Kidney glomerular epithelial cell (primary cell): ENCODE results near the gene HPS1.

Experiments used
- DNase-seq: peaks from one replicate; lab custom pipeline; 2025; lab: John Stamatoyannopoulos, UW

The HPS1 gene

DNA sequence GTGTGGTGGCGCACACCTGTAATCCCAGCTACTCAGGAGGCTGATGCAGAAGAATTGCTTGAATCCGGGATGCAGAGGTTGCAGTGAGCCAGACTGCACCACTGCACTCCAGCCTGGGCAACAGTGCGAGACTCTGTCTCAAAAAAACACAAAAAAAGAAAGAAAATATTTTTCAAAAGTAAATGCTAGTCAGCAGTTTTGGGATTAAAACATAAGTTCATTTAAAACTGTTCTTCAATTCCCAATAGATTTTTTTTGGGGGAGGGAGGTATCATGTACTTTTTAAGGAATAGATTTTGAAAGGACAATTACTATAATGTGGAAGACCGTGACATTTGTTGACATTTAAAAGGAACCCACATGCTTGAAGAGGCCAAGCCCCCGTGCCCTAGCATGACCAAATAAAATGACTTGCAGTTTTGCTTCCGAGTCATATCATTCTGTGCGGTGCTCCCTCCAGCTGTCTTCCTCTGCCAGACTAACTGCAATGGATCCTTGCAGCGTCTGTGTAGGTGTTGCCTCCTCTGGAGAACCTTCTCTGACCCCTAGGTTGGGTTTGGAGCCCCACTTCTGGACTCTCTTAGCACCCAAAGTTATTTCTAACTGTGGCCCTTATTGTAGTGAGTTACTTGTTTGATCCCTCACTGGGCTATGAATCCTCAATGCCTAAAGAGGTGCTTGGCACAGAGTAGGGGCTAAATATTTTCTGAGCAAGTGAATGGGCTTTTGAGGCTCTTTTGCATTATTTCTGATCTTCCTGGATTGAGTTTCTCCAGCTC, 17.4 kb upstream of the HPS1 start:
- no peak for DNase-seq

DNA sequence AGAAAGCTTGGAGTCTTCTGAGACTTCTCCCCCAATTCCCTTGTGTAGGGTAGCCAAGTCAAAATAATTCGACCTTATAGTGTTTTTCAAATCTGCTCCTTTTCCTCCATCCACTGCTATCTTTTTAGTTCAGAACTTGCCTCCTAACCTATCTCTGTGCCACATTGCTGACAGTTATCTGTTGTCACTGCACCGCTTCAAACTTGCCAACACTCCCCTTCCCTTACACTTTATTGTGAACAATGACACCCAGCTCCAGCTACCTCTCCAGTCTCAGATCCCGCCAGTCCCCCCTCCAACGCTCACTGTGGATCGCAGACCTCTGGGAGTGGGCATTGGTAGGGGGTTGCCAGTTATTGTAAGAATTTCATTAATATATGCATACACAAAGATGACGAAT, 16.3 kb upstream of the HPS1 start:
- no peak for DNase-seq

DNA sequence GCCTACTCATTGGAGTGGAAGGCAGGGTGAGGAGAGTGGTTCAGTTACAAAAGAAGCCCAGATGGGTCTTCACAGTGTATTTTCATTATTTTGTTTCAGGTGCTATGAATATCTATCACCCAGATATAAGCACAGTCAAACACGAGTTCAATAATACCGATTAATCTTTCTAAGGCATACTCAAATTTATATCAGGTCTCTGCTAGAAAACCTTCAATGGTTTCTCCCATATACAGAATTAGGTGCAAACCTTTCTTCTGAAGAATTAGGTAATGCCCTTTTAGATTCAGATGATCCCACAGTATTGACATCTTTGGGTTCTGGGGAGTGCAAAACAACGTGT, 14.7 kb upstream of the HPS1 start:
- no peak for DNase-seq

DNA sequence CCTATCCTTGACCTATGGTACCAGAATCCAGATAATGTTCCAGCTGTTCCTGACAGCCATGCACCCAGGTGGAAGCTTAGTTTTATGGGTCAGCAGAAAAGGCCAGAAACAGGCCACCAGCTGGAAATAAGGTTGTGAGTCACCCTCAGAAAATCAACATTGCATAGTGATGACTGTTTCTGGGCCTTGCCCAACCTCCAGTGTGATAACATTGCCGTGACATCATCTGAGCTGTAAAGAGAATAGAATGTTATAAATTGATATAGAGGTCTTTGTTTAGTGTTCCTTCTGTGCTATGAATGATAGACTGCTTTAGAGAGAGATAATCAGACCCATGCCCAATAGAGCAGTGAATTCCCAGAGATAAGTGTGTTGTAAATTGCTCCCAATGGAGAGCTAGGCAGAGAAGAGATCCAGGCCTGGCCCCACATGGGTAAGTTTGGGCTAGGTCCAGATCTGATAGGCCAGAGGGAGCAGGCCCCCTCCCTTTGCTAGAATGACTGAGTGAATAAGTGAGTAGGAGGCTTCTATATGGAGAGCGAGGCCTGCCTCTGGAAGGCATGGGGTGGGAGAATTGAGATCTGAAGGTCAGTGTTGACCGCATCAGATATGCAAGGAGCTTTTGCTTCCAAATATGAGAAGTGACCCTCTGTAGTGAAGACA, 14.2 kb upstream of the HPS1 start:
- peak; percentile 92 for DNase-seq

DNA sequence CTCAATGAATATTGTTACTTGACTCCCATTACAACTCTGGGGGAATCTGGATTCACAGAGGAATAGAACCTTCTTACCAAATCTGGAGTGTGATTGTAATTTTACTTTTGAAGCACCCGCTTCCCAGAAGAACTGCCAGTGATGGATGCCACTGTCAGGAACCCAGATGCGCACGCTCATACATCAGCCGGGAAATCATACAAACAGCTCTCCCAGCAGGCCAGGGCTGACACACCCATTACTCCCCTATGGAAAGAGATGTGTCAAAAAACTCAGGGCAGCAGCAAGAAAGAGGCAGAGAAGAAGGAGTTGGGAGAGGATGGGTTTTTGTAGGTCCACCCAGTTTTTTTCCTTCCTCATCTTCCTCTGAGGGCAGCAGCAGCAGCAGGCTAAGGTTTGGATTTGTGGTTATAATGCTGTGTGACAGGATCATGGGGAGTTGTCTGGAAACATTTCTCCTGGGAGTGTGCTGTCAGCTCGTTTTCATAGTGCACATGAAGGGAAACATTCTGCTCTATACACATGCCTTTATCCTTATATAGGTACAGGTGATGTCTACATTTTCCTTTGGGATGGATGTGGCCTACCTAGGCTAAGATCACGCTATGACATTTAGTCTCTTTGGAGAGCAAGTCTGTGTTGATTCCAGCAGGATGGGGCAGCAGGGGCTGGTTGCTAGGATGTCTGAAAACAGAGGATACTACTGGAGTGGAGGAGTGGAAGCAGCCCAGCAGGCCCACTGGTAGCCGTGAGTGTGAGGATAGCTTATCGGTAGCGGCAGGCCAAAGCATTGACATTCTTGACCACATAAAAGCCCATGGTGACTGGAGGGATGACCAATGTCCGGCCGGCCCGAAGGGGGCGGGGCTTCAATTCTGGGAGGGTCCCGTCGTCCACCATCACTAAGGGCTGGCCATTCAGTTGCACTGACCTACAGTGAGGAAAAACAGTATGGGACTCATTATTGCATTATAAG, 12.4 kb upstream of the HPS1 start:
- no peak for DNase-seq

DNA sequence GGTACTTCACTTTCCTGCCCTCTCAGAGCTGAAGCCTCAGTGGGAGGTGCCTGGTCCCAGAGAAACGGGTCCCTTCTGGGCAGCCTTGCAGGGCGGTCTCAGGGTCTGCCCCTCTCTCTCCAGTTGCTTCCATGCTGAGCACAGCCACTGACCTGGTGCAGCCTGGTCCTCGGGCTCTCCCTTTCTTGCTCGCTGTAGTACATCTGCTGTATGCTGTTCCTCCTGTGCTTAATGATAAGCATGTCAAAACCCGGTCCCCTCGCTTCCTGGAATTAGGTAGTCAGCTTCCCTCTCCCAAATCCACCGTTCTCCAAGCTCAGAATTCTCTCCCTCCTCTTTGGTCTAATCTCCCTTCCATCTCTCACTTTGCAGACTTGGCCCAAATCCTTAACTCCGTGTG, 11.0 kb upstream of the HPS1 start:
- DNase-seq, result no peak

DNA sequence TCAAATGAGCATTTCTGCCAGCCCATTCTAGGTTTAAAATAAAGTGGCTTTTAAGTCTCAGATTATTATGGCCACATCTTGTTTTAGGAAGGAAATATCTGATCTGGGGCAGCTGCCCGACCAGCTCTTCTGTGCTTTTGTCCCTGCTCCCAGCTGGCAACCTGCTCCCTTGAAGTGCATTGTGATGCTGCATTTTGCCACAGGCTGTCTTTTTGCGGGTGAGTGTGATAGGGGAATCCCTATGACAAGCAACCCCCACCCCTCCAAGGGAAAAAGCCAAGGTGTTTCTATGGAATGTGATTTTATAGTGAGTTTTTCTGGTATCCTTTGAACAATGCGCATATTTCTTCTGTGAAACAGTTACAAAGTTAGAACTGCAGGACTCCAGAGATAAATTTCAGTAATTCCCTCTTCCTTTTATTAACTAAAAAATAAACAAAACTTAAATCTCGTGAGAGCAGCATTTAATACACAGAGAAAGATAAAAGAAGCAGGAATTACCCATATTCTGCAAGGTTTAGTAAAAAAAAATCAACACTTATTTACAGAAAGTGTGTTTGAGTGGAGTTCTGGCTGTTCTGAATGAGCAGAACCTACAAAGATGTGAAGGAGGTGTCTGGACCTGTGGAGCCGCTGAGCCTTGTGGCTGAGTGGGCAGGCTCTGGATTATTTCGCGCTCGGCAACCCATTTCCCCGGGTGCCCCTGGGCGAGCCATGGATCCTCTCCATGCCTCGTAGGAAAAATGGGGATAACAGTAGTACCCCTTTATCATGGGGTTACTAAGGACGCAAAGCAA, 10.1 kb upstream of the HPS1 start:
- DNase-seq, result no peak

DNA sequence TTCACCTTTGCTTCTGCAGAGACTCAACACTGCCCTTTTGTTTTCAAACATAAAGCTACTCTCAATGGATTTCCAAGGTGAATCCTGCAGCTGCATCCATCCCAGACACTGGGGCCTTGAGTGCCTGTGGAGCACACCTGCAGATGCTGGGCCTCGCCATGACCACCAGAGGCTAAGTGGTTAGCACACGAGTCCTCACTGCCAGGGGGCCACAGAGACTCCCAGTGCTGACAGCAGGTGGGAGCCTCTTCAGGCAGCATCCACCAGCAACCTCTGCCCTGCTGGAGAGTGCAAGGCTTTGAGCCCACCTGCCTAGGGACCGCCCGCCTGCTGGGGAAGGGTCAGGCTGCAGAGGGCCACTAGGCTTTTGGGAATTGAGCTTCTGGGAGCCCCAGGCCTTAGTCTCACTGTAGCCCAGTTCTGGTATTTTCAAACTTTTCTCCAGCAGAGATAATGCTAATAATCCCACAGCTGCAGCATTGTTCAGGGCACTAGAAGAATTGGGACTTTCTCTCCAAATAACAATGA, 9.4 kb upstream of the HPS1 start:
- no peak for DNase-seq

DNA sequence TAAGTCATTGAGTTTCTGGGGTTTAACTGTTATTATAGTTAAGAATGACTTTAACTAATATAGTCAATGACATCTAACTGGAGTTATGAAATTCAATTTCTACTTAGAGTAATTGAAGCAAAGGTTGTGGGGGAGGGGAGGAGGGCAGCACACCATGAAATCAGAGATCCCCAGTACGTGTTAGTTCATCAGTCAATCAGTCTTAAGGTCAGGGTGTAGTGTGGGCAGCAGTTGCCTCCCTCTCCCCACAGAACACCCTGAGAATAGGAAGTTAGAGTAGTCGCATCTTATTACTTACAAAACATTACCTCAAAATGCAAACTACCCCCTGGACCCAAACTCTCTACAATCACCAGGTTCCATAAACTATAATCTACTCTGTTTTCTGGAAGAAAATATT, 7.0 kb upstream of the HPS1 start:
- DNase-seq, result no peak

DNA sequence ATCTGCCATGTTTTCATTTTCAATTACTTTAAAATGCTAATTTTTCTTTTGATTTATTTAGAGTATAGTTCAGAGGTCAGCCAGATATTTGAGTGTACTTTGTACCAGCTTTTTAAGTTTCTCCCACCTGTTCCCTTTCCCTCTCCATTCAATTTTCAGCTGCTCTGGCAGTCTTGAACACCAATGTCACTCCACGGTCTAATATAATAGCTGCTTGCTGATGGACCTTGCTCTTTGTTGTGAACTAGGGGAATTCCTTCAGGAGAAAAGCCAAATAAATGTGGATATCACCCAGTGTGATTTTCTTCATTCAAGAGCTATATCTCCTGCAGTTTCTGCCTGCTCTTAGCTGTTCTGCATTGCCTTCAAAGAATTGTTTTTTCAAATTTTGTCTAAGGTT, 3.9 kb upstream of the HPS1 start:
- DNase-seq, result no peak

DNA sequence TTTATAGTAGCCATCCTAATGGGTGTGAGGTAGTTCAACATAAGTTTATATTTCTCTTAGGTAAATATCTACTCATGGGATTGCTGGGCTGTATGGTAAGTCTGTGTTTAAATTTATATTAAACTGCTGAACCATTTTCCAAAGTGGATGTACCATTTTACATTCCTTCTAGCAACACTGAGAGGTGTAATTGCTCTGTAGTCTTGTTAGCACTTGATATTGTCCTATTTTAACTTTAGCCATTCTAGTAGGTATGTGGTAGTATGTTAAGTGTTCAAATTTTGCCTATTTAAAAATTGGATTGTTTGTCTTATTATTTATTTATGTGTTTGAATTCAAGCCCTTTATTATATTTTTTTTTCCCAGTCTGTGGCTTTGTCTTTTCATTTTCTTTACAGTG, 2.6 kb upstream of the HPS1 start:
- no peak for DNase-seq

DNA sequence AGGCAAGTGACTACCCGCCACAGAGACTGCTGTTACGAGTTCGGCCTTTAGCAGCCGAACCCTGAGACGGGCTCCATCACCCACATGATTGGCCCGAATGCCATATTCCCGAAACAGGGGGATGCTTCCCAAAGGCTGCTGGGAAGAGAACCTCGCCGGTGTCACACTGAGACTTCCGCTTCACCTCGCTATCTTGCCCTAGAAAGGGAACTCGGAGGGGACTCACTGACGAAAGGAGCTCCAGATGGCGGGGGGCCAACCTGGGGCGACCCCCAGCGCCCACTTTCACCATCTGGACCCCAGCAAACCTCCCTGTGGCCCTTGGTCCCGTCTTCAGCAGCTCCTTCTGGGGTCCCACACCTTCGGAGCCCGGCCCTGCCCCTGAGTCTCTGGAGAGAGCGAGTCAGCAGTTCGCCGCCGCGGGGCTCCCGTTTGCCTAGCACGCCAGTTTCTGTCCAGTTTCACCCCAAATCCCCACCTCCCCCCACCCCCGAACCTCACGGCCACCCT, 529 bp downstream of the HPS1 start:
- no peak for DNase-seq

DNA sequence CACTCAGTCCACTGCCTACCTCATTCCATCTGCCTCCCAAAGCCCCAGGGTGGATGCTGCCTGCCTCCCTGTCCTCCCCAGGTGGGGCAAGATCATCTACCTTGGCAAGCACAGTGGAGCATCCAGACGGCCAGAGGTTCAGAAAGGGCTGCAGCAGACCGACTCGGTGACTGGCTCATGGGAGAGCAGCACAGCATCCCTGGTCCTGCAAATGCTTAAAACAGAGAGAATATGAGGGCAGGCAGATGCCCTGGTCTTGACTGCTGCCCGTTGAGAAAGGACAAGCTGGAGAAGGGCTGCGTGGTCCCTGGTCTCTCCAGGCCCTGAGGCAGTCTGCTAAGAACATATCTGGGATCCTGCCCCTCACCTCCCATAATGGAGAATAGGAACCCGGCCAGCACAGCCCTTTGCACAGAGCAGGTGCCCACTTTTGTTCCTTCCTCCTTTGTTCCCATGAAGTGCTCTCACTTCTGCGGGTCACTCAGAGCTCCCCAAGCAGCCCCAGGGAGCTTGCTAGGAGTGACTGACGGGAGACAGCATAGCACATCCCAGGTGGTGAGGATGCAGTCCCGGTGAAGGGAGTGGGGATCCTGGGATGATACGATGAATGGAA, 1.4 kb downstream of the HPS1 start:
- DNase-seq, result no peak

DNA sequence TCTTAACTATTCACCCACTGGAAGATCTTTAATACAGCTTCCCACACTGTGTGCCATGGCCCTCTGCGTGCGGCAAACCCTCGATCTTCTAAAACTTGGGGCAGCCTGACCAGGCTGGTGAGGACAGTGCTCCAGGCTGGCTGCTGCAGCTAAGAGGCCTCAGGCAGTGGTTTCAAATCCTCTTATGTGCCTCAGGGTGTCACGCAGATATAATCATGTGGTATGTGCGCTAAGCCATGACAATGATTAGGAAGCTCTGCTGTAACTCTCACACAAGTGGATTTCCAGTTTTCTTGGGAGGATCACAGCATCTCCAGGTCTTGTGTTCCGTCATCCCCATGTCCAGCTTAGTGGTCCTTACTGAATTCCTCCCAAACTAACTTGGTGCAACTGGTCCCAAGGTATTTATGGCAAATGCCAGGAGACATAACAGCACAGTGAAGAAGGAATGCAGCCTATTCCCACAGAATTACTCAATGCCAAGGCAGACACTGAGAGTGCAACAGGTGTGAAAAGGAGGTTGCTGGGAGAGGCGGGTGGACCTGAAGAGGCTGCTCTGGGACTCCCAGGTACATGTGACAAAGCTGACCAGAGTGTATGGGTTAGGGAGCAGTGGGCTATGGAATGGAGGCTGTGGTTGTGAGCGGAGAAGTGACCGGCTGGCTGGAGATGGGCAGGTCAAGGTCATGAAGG, 2.3 kb downstream of the HPS1 start:
- DNase-seq, result peak; percentile 29

DNA sequence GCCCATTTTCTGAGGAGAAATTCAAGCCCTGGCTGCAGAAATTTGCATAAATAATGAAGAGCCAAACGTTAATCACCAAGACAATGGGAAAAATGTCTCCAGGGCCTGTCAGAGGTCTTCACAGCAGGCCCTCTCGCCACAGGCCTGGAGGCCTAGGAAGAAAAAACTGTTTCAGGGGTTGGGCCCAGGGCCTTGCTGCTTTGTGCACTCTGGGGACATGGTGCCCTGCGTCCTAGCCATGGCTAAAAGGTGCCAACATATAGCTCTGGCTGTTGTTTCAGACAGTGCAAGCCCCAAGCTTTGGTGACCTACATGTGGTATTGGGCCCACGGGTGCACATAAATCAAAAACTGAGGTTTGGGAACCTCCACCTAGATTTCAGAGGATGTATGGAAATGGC, 8.0 kb downstream of the HPS1 start:
- no peak for DNase-seq

DNA sequence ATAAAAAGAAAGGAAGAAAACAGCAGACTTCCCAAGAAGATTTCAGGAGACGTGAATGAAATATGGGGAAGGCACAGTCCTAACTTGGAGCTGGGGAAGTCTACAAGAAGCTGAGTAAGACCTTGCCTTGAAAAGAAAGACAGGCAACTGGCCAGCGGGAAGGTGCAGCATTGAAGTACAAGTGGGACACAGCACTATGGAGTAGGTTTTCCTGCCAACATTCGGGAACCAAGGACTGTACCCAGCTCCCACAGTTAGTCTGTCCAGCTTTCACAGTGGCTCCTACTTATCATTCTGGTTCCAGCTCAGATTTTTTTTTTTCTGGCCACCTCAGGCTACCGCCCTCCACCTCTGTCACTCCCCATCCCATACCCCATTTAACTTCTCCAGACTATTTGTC, 10.0 kb downstream of the HPS1 start:
- no peak for DNase-seq

DNA sequence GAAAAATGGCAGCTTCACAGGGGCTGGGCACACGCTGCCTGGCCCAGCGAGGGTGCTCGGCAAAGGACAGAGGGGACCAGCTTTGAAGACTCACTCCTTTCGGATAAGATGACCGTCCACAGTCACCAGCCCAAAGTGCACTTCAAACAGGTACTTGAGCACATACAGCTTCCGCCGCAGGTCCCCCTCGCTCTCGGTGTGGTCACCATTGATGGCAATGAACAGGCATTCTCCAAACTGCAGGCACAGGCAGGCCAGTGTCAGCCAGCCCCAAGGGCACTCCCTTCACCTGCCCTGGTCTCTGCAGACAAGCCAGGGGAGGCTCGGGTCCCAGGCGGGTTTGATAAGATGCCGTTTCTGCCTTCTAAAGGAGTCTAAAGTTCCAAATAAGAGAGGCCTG, 11.6 kb downstream of the HPS1 start:
- DNase-seq, result no peak

DNA sequence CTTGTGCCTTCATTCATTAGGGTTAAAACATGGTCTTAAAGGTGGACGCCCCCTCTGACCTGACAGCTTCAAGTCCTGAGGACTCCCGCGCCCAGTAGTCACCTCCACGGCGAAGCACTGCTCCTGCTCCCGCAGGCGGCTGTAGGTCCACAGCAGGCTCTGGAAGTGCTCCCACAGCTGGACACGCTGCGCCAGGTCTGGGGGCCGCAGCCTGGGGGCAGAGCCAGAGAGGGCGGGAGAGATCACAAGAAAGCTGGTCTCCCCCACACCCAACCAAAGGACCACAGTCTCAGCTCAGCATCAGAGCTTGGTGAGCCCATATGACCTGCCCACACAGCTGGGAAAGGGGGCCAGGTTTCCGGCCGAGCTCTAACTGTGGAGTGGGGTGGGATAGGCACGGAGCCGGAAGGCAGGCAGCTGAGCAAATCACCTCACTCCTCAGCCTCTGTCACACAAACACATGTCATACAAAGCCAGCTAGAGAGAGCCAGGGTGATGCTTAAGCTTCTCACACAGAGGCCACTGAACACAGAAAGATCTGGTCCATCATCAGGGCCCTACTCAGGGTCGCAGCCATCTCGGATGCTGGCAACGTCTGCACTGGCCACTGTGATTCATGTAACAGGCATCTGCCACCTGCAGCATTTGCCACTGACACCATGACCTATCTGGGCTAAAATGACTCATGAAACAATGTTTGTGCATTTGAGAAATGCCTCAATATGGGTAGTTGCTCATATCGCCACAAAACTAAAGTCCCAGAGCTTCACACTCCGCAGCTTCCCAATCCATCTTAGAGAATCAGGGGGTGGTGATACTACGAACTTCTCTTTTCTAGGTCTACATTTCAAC, 12.6 kb downstream of the HPS1 start:
- peak; percentile 61 for DNase-seq

DNA sequence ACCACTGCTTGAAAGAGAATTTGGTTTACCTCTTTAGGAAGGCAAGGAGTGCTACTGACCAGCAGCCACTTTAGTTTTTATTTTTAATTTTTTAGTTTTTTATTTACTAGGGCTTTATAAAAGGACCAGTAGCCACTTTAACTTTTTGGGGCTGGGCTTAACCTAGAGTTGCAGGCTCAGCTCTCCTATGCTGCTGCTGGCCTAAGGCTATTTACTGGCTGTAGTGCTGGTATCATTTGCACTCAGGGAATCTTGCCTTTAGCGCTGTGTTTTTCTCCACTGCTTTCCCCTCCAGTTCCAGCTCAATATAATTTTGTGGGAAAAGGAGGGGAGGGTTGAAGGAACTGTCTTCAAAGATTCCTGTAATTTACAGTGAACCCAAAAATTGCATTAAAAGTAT, 13.4 kb downstream of the HPS1 start:
- DNase-seq, result no peak

DNA sequence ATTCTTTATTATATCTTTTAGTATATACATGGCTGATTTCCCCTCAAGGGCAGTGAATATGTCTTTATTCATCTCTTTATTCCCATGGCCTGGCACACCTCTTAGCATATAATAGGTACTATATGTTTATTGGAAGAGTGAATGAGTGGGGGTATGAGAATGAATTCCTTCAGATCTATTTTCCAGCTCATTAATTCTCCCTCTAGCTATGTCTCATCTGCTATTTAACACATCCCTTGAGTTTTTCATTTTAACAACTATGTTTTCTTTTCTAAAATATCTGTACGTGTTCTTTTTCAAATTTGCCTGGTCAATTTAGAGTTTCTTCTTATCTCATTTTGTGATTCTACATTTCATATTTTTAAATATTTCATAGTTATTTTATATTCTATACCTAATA, 14.4 kb downstream of the HPS1 start:
- no peak for DNase-seq
